GM21529 (cell line): ENCODE measurements around the gene BCL7A.
"Not testable (repeated sequence)": the region's sequence is repeated elsewhere in the genome, so short reads cannot be mapped to it uniquely, and the experiment has no call there.

Source experiments
- ATAC-seq: cut with Tn5 transposase; IDR thresholded peaks from one replicate; pipeline ENCODE4 v1.9.1; 2021; ENCODE audit not compliant: unreplicated experiment

The BCL7A gene

DNA sequence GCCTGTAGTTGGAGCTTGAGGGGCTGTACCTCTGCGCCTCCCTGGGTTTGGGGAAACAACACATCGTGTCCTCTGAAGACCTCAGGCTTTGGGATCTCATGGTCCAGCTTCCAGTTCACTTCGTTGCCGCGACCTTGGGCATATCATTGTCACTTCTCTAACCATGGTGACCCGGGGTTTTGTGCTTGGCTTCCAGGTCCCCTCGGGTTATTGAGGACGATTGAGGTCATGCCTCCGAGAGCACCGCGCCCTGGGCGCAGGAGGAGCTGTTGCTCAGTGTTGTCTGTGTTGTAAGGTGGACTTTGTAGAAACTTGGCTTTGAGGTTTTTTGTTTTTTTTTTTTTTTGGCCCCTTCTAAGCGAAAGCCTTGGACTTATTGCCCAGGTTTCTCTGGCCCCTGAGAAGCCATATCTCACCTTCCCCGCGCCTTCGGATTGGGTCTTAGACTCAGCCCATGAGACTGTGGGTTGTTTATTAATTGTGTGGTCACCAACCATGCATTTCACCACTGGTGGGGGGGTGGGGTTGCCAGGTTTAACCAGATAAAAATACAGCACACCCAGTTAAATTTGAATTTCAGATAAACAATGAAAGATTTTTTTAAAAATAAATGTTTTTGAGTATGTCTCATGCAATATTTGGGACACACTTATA lies 2.6 kb downstream of the BCL7A start:
- ATAC-seq: no peak

DNA sequence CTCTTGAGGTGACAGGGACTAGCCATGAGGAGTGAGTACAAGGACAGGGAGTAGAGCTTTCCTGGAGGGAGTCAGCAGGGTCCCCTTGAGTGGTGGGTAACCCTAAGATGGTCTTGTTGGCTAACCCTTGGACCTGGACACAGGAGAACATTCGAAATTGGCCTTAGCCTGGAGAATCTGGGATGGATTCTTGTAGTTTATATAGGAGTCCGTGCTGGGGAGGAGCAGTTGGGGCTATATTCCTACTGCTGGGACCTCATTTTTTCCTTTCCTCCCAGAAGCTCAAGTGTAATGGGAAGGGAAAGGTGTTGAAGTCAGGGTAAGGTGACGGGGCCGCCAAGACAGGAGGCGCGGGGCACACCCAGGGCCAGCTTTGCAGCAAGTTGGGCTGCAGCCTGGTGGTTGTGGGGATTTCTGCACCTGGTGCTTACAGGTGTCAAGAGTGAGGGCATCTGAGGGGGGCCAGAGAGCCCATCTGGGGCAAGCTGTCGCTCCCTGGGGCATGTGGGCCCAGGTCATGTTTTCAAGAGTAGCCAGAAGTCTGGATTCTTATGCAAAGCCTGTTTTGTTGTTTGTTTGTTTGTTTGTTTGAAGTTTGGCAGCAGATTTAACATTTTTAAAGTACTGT lies 5.1 kb downstream of the BCL7A start:
- no peak for ATAC-seq

DNA sequence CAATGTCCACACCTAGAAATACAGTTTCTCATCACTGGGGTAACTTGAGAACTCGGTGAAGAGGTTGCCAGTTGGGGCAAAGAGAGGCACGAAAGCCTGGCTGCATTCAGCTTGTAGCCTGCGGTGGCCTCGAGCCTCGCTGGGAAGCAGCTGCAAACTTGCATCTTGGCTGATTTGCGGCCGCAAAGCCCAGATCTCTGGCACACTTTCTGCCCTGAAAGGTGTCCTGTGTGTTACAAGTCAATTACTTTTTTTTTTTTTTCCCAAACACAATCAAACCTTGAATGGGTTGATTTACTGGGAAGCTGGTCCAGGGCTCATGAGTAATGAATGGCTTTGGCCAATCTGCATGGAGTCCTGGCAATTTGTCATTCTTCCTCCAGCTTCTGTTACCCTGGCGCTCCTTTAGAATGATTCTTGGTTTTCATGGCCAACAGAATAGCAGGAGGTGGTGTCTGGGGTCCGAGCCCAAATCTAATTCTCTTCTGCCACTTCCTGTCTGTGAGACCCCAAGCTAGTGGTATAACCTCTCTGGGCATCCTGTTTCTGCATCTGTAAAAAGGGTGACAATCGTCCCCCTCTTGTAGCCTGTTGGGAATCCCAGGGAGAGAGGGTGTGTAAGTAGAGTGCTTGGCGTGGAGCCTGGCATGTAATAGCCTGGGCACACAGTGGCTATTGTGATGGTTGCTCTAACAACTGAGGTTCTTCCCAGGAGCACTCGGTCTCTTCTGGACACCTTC lies 6.7 kb downstream of the BCL7A start:
- ATAC-seq: no peak

DNA sequence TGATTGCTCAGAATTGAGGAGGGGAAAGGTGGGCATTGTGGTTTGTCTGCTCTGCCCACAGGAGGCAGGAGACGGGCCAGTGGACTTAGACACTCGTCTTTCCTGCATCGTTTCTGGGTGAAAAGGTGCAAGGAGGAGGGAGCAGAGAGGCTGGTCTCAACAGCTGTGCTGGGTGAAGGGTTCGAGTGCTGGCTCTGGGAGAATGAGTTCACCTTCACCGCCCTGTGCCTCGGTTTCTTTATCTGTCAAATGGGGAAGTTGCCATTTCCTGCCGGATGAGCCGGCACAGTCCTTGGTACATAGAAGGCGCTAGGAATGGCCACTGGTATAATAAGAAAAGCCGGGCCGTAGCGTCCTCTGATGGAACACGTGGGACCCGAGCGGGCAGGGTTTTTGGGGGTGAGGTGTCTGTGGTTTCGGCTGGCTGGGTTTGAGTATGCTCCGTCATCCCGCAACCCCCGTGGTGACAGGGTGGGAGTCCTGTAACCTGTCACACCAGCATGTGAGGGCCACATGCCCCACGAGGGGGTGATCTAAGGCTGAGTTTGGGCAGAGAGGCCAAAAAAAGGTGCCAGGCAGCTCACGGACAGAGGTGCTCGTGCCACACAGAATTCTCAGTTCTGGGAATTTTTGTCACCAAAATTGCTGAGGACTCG lies 7.3 kb downstream of the BCL7A start:
- ATAC-seq: peak; percentile 47

DNA sequence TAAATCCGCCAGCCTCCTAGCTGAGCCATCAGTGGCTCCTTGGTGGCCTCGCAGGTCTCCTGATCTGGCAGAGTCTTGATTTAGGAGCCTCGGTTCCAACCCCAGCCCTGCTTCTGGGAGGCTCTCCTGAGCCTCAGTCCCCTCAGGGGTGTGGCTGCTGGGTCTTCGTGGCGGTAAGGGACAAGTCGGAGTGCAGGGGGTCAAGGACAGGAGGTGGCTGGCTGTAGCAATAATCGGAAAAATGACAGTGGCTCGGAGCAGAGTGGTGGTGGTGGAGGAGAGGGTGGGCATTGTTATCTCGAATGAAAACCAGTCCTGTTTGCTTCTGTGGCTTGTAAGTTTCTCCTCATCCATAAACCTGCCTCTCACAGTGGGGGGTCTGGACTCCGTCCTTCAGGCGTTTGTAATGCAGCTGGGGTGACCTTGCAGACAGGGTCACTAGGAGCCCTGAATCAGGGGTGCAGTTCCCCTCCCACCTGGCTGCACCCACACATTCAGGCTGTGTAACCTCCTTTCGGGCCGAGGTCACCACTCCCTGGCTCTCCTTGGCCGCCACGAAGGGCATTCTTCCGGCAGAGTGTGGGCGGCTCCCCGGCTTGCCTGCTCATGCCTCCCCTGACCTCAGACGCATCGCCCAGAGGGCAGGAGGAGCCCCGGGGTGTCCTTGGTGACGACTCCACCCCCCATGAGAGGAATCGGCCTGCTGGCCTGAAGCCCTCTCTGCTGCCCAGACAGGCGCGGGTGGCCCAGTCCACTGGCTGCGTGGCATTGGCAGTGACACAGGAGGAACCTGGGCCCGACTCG lies 8.1 kb downstream of the BCL7A start:
- no peak for ATAC-seq

DNA sequence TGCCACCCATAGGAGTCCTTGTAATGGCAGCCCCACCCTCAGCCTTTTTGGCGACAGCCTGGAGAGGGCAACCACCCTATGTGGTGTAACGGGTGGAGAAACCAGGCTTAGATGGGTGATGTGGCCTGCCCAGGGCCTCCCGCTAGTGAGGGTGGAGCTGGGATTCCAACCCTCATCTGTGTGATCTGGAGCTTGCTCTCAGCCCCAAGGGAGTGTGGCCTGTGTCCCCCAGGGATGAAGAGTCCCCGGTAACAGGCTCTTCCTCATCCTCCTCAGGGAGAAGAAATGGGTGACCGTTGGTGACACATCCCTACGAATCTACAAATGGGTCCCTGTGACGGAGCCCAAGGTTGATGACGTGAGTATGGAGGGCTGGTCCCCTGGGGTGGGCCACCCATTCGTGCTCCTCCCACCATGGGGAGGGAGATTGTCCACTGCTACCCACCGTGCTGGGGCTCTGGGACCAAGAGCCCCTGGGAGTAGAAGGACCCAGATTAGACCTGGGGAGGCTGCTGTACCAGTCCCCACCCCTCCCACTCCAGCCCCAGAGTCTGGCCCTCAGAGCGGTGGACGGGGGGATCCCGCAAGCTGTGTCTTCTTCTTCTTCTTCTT lies 8.8 kb downstream of the BCL7A start:
- ATAC-seq: no peak

DNA sequence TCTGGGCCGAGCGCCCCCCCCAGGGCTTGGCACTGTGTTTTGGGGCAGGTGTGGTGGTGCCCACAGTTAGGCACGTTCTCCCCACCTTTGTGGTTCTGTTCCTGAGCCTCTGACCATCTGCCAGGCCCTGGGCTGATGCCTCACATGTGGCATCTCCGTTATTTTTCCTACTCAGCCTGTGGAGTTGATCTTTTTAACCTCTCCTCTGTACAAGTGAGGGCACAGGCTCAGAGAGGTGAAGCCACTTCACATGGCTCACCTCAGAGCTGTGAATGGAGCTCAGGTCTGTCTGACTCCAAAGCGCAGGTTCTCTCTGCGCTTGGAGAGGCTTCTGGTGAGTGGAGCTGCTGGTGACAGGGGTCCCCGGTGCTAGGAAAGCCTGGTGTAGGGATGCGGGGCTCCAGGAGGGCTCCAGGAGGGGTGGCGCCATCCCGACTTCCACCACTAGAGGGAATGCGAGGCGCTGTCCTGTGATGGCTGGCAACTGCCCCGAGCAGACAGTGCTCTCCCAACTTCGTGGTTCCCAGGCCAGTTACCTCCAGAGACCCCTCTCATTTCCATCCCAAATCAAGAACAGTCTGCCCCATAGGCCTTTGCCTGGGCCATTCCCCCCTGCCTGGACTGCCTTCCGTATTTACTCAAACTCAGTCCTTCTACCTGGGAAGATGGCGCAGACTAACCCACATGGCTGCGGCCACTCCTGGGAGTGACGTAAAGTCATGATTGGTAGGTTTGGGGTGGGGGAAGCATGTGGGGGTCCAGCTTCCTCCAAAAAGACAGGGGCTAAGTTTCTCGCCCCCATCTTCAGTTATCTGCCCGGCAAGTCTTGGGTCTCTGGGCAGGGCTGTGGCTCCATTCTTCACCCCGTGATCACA lies 9.9 kb downstream of the BCL7A start:
- ATAC-seq: no peak

DNA sequence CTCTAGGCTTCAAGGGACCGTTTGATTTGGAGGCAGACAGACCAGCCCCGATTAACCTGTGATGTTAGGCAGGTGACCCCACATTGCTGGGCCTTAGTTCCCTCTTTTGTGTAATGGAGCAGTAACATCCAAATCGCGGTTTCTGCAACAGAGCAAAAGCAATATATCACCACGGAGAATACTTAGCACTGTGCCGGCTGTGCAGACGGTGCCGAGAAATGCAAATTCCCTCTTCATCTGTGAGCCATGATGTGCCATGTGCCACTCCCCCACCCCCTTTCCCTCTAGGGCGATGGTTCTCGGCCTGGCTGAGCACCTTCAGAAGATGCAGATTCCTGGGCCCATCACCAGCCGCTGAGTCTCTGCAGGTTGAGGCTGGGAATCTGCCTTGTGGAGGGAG lies 10.9 kb downstream of the BCL7A start:
- no peak for ATAC-seq

DNA sequence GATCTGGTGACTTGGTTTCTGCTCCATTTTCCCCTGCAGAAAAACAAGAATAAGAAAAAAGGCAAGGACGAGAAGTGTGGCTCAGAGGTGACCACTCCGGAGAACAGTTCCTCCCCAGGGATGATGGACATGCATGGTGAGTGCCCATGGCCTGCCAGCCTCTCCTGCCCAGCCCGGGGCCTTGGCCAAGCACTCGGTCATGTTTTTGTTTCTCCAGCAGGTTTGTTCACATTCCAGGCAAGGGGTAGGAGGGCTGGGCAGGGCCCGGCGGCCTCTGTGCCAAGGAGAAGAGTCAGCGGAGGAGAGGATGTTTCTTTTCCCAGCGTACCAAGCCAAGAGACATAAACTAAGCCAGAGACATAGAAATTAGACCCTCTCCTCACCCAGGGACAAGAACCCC lies 13.6 kb downstream of the BCL7A start:
- ATAC-seq: no peak

DNA sequence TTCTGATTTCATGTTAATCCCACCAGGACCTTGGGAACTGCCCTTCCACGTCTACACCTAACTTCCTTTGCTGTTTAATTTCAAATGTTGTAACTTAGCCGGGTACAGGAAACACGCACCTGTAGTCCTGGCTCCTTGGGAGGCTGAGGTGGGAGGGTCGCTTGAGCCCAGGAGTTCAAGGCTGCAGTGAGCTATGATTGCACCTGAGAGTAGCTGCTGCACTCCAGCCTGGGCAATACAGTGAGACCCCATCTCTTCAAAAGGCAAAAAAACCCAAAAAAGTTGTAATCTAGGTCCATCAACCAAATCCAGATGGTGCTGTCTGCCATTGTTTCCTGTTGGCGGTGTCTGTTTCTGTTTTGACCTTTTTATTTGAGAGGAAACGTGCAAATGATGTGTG lies 14.5 kb downstream of the BCL7A start:
- no peak for ATAC-seq

DNA sequence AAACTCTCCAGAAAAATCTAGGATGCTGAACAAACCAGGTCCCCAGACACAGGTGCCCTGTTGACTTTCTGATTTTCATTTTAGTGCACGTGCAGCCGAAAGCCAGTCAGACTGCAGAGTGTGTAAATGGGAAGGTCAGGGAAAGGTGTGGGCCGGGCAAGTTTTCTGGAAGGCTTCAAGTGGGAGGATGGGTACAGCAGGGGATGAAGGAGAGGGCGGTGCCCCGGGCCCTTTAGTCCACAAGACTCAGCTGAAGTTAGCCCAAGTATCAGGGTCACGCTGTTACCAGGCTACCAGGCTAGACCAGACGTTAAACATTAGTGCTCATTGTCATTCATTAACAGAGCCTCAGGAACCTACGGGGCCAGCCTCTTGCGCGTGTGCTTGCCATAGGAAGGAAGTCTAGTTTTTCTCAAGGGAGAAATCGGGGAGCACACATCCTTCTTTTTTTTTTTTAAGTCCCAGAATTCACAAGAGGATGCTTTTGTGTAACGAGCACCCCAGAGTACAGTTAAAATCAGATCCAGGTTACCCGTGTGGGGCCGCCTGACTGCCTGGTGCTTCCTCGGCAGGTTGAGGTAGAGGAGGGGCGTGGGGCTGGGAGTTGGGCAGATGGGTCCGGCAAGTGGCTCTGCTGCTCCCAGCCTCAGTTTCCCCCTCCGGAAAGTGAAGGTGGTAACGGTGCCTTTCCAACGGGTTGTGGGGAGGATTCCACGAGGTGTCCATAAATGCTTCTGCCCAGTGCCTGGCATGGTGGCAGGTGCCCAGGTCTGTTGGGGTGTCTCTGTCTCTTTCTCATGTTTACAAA lies 19.1 kb downstream of the BCL7A start:
- ATAC-seq: no peak

DNA sequence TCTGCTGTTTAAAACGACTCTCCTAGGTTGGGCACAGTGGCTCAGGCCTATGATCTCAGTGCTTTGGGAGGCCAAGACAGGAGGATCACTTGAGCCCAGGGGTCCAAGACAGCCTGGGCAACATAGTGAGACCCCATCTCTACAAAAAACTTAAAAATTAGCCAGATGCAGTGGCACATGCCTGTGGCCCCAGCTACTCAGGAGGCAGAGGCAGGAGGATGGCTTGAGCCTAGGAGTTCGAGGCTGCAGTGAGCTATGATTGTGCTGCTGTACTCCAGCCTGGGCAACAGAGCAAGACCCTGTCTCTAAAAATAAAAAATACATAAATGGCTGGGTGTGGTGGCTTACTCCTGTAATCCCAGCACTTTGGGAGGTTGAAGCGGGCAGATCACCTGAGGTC lies 19.8 kb downstream of the BCL7A start:
- ATAC-seq: not testable (repeated sequence)

DNA sequence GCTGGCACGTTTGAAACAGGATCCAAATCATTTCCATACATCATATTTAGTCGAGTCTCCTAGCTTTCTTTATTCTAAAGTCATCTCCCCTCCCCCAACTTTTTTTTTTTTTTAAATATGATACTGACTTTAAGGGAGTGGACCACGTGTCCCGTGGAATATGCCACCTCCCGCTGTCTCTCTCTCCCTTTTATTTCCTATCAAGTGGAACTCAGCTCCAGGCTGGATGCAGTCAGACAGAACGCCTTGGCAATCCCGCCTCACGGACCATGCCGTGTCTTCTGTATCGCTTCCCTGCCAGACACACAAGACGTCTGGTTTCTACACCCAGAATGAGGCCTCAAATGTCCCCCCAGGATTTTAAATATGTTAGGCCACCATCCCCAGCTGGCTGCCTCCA lies 21.2 kb downstream of the BCL7A start:
- no peak for ATAC-seq

DNA sequence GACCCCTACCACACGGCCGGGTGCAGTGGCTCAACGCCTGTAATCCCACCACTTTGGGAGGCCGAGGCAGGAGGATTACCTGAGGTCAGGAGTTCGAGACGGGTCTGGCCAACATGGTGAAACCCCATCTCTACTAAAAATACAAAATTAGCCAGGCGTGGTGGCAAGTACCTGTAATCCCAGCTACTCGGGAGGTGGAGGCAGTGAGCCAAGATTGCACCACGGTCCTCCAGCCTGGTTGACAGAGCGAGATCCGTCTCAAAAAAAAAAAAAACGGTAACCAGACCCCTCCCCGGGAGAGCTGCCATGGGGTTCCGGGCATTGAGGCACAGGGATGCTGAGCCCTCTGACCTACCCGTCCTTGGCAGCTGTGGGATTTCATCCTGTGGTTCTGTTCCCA lies 21.8 kb downstream of the BCL7A start:
- ATAC-seq: no peak

DNA sequence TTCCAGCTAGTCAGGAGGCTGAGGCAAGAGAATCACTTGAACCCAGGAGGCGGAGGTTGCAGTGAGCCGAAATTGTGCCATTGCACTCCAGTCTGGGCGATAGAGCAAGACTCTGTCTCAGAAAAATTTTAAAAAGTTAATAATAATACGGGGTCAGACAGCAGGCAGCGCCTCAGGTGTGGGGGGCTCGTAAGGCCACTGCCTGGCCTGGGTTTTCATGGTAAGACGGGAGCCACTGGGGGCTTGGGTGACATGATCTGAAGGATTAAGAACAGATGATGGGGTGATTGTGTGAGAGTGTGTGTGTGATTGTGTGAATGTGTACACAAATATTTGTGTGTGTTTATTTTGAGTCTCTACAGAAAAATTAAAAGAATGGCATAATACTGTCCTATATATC lies 23.6 kb downstream of the BCL7A start:
- no peak for ATAC-seq

DNA sequence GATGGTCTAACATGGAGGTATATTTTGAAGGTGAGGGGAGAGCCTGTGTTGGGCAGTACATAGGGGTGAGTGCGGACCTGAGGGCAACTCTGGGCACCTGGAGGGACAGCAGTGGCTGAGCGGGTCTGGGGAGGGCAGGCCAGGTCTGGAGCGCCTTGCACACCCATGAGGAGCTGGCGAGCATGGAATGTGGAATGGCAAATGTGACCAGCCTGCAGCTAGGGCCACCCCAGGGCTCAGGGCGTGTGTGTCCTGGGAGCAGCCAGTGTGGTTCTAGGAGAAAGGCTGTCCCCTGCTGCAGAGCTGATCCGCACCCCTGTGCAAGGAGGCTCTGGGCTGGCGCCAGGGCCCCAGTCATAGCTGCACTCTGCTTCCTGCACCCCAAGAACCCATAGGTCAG lies 24.5 kb downstream of the BCL7A start:
- no peak for ATAC-seq

DNA sequence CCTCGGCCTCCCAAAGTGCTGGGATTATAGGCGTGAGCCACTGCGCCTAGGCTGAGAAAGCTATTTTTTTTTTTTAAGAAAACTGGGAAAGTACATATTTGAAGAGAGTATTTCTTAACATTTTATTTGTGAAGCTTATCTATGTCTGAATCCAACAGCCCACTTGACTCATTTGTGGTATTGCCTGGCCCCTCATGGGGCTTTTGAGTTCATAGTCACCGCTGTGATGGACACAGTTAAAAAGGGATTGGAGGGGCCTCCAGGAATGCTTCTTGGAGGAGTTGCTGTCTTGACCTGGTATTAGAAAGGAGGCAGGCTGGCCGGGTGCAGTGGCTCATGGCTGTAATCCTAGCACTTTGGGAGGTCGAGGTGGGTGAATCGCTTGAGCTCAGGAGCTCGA lies 26.5 kb downstream of the BCL7A start:
- no peak for ATAC-seq

DNA sequence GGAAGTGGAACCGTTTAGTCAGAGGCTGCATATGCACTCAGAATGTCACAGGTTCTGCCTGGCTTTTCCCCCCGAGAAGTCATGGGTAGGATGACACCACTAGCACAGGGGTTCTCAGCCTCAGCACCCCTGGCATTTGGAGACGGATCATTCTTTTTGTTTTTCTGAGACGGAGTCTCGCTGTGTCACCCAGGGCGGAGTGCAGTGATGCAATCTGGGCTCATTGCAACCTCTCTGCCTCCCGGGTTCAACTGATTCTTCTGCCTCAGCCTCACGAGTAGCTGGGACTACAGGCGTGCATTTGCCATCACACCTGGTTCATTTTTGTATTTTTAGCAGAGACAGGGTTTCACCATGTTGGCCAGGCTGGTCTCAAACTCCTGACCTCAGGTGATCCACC lies 28.1 kb downstream of the BCL7A start:
- ATAC-seq: no peak

DNA sequence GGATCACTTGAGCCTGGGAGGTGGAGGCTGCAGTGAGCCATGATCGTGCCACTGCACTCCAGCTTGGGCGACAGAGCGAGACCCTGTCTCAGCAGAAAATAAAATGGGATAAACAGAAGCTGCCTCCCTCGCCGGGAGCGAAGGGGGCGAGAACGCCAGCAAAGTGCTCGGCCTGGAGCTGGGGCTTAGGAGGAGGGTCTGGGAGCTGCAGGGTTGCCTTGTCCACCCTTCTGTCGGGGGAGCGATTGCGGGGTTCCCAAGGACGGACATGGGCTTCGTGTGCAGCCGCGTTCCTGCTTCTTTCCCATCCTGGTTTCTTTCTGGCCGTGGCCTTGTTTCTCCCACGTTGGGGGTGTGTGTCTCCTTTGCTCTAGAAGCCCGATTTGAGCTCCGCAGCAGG lies 29.0 kb downstream of the BCL7A start:
- ATAC-seq: no peak
